Lower leg skin (tissue), 3 donors: Measurements from ENCODE around the gene PRODH.

Source experiments
- POLR2A ChIP-seq, 2 donors: fragments of 450-650 bp; IDR thresholded peaks; one replicate each; pipeline ENCODE4 v1.6.1; 2016 to 2017; ENCODE audit warnings: antibody characterized with exemption in 2 of 2, mild to moderate bottlenecking in 1 of 2, moderate library complexity in 1 of 2
- TF ChIP-seq, protein P1 (sequence below), 3 donors: fragments of 450-650 bp; IDR thresholded peaks; one replicate each; pipeline ENCODE4 v1.5.1; 2016; ENCODE audit warnings: antibody characterized with exemption in 3 of 3, mild to moderate bottlenecking in 3 of 3, moderate library complexity in 2 of 3

DNA sequence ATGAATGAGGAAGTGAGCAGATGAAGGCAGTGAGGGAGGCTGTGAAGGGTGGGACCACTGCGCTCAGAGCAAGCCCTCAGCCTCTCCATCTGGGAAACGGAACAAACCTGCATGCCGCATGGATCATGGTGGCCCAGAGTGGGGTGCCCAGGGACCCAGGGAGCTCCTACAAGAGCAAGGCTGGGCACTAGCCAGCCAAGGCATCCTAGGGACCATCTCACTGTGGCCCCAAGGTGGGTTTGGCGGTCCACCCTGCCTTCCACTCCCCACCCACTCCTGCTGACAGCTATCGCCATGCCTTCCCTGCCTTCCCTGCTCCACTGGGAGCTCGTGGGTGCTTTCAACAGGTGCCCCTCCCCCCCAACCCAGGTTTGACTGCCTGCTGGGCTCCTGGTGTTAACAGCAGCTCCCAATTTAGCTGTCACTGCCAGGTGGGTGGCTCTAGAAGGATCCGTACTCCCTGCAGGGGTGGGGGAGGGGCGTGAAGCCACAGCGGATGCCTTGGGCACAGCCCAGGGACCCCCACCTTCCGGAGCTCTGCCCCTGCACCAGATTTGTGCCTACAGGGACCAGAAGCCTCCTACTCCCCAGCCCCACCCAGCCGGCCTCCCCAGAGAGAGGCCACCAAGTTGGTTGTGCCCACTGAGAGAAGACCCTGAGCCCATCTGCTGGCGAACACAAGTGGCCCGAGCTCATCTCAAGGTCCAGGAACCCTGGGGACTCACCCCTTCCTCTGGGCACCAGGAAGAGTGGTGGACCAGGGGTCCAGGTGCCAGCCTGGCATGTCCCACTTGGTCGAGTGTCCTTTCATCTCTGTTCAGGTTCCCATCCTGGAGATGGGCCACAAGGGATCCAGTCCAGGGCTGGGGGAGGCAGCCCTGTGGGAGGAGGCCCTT lies 29.7 kb upstream of the PRODH start:
- TF ChIP-seq POLR2A (IDR thresholded peaks at IDR 0.05) = no peak
- TF ChIP-seq, protein P1, sequence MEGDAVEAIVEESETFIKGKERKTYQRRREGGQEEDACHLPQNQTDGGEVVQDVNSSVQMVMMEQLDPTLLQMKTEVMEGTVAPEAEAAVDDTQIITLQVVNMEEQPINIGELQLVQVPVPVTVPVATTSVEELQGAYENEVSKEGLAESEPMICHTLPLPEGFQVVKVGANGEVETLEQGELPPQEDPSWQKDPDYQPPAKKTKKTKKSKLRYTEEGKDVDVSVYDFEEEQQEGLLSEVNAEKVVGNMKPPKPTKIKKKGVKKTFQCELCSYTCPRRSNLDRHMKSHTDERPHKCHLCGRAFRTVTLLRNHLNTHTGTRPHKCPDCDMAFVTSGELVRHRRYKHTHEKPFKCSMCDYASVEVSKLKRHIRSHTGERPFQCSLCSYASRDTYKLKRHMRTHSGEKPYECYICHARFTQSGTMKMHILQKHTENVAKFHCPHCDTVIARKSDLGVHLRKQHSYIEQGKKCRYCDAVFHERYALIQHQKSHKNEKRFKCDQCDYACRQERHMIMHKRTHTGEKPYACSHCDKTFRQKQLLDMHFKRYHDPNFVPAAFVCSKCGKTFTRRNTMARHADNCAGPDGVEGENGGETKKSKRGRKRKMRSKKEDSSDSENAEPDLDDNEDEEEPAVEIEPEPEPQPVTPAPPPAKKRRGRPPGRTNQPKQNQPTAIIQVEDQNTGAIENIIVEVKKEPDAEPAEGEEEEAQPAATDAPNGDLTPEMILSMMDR (IDR thresholded peaks at IDR 0.05) = no peak
